RPMI8226 (cell line): ENCODE data around the gene CELF6.
"Not testable (repeated sequence)": the region's sequence is repeated elsewhere in the genome, so short reads cannot be mapped to it uniquely, and the experiment has no call there.

ENCODE experiments used
- DNase-seq: peaks from one replicate; pipeline ENCODE4 v3.0.0-alpha.2; 2015

The CELF6 gene

DNA sequence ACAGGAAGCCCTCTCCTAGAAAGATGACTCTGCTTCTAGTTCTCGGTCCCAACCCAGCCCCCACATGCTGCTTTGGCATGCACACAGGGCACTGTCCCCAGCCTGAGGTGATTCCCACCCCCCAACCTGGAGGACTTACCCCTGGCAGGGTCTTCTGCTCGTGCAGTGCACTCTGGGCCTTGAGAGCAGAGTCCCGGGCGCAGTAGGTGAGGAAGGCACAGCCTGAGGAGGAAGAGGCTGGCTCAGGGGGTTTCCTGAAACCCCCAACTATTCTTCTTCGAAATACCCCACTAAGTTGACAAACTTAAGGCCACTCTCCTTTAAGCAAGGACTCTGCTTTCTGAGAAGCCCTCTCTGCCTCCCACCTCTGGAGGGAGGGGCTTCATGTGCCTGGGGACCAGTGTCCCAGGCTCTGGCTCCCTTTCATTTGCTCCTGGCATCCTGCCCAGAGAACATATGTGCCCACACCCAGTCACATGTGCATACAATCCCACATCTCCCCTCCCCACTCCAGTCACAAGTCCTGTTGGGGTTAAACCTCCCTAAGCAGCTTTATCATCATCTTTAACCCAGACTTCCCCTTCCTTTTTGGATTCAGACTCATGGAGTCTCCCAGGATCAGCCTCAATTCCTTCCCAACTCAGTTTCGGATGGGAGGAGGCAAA, 4.1 kb downstream of the CELF6 start:
- DNase-seq, result peak; percentile 66

GRCh38 chr15:72313881-72314280, 6.1 kb downstream of the CELF6 start:
- no peak for DNase-seq

DNA sequence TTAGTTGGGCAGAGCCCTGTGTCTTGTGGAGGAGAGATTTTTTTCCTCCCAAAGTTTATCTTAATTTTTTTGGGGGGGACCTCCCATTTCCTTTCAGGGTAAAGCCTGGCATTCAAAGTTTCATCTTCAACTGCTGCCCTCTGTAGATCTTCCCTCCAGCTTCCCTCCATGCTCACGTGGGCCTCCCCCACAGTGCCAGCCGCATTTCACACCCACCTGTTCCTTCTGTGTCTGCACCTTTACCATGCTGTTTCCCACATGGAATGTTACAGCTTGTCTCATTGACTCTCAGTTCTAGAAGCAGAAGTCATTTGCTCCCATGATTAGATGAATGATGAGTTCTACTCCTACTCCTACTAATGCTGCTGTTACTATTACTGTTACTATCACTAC, 6.5 kb downstream of the CELF6 start:
- no peak for DNase-seq

DNA sequence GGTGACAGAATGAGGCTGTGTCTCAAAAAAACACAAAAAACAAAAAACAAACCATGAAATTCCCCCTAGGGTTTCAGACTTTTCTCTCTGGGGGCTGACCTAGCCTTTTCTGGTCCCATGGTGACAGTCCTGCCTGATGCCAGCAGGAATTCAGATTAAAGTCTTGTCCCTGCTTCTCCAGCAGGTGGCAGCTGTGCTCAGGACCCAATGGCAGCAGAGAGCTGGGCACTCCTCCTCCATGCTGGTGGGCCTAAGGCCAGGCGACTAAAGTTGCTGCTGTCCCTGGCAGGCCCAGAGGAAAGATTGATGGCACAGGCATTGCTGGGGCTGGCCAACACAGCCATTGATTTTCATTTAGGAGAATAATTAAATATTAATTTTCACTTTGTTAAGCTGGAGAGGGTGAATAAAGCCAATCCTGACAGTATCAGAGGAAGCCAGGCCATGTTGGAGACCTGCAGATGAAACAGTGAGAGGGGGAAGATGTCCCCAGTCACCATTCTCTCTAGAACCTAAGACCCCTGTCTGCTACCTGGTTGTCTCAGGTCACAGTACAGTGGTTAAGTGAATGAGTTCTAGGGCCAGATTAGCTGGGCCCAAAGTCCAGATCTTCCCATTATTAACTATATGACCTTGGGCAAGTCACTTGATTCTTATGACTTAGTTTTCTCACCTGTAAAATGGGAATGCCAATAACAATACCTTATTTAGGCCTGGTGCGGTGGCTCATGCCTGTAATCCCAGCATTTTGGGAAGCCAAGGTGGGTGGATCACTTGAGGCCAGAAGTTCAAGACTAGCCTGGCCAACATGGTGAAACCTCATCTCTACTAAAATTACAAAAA, 7.1 kb downstream of the CELF6 start:
- DNase-seq, result peak; percentile 80

DNA sequence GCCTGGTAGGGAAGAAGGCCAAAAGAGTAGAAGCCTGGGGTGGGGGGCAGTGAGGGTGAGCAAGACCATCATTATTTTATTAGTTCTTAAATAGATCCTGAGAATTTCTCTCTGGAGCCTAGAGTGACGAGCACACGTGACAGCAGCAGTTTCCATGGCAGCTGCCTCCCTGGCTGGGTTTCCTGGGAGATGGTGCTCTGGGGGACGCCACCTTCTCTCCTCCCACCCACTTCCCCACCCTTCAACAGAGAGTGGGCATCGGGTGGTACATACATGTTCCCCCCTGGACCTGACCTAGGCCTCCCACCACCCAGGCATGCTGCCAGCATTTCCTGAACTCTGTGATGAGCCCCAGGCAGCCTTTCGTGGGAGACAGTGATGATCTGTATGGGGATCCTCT, 12.9 kb downstream of the CELF6 start:
- no peak for DNase-seq

- peak; percentile 56 for DNase-seq
Measured at GRCh38 chr15:72306211-72306785, 13.7 kb downstream of the CELF6 start.

GRCh38 chr15:72304596-72304995, 15.4 kb downstream of the CELF6 start:
- no peak for DNase-seq

GRCh38 chr15:72302955-72303354, 17.0 kb downstream of the CELF6 start:
- DNase-seq, result no peak

DNA sequence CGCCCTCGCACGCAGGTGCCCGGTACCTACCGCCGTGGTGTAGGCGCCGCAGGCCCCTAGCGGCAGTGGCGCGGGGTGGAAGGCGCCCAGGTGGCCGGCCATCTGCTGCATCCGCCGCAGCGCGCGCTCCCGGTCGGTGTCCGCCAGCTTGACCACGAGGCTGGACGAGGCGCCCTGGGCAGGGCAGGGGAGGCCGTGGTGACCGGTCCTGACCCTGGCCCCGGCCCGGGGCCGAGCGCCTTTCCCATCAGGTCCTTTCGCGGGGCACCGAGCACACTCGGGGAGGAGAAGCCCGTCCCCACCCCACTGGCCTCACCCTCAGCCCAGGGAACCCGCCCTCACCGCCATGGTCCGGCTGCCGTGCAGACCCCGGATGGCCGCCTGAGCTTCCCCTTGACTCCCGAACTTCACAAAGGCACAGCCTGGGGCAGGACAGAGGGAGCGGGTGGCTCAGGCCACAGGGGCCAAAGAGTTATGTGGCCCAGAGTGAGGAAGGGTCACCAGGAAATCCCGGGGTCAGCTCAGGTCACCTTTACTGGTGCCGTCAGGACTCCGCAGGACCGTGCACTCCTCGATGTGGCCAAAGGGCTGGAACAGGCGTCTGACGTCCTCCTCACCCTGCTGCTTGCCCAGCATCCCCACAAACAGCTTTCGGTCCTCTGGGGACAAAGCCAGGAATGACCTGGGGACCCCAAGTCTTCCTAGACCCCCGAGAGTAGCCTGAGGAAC, 30.2 kb downstream of the CELF6 start:
- DNase-seq, result no peak

- no peak for DNase-seq
Measured at GRCh38 chr15:72288796-72289596, 31.0 kb downstream of the CELF6 start.

GRCh38 chr15:72285927-72286516, 33.9 kb downstream of the CELF6 start:
- DNase-seq, result peak; percentile 78

DNA sequence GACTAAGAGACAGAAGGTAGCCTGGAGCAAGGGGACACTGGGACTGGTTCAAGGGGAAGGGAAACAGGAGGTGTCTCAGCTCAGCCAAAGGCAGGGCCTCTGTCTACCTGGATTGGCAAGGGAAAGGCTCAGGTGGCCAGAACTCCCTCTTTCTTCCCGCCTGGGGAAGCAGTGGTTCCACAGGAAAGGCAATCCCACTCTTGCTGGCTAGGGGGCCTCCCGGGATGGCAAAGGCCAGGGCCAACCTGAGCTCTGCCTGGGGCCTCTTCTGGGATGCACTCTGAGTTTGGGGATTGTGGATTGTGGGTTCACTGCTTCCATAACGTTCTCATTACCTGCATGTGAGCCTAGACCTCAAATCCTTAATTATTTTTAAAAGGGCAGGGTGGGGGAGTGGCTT, 34.6 kb downstream of the CELF6 start:
- no peak for DNase-seq

DNA sequence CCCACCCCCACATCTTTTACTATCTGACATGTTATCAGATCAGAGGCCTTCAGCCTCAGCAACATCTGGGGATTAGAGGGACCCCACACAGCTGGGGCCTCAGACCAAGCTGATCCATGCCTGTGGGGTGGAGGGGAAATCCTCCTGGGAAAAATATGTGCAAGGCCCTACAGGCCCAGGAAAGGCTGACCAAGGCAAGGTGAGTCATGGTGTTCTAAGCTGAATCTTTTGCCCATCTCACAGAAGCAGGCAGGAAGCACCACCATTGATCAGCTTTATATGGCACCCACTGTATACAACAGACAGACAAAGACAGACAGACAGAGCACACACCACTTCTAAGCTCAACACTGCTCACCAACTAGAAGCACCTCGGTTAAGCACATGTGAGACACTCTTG, 35.2 kb downstream of the CELF6 start:
- no peak for DNase-seq

- DNase-seq, result no peak
Measured at GRCh38 chr15:72281713-72282112, 38.2 kb downstream of the CELF6 start.

GRCh38 chr15:72280751-72281150, 39.2 kb downstream of the CELF6 start:
- no peak for DNase-seq

- DNase-seq, result no peak
Measured at GRCh38 chr15:72278737-72279136, 41.2 kb downstream of the CELF6 start.

GRCh38 chr15:72276326-72276700, 43.6 kb downstream of the CELF6 start:
- no peak for DNase-seq

GRCh38 chr15:72275635-72276325, 44.2 kb downstream of the CELF6 start:
- DNase-seq, result not testable (repeated sequence)

DNA sequence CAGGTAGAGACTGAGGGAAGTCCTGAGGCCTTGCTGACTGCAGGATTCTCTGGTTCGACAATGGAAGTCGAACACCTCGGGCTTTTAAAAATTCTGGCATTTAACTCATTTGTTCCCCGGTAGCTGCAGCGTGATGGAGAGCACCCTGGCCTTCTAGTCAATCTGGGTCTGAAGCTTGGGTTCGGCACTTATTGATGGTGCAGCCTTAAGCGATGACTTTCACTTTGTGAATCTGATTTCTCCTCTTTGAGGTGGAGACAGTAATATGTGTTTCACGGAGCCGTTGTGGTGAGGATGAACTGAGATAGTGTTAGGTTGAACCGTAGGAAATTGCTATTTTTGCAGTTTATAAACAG, 47.0 kb downstream of the CELF6 start:
- no peak for DNase-seq

- DNase-seq, result peak; percentile 100
Measured at GRCh38 chr15:72272213-72272996, 47.6 kb downstream of the CELF6 start, which contains the start of gene PARP6. Gene PARP6 (minus strand): TSS chr15:72272554. CDS start chr15:72267477, 5,077 bp downstream.

DNA sequence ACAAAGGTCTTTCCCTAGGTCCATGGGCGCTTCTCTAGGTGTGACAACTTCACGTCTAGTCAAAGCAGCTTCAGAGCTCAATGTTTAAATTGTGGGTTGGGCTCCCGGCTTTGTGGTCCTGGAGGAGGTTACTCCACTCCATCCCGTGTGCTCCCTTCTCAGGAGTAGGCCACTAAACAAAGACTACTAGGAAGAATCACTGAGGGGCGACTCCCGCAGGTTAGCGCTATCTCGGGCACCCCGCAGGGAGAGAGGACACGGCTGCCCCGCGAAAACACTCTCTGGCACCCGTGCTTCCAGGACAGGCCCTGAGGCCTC, 48.1 kb downstream of the CELF6 start:
- peak; percentile 43 for DNase-seq
